ENCODE data around the gene RNF130.

Gene RNF130

DNA sequence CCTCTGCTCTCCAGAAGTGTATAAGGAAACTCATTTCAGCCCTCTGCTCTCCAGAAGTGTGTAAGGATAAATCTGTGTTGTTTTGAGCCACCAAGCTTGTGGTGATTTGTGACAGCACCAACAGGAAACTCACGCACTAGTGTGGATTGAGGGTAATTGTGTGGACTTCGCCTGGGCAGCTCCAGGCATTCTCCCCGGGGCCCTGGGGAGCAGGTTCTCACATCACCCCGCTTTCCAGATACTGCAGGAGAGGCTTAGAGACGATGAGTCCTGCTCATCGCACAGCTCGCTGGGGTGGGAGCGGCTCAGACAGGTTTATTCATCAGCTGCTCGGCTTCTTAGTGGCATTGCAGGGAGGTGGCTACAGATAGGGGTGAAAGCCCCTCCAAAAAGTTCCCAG, 38.4 kb upstream of the RNF130 start:
- TF ChIP-seq, protein P1, sequence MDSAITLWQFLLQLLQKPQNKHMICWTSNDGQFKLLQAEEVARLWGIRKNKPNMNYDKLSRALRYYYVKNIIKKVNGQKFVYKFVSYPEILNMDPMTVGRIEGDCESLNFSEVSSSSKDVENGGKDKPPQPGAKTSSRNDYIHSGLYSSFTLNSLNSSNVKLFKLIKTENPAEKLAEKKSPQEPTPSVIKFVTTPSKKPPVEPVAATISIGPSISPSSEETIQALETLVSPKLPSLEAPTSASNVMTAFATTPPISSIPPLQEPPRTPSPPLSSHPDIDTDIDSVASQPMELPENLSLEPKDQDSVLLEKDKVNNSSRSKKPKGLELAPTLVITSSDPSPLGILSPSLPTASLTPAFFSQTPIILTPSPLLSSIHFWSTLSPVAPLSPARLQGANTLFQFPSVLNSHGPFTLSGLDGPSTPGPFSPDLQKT (IDR thresholded peaks at IDR 0.05; ENCODE audit: borderline replicate concordance, low read depth, low read length), result no peak
- TF ChIP-seq, protein P2, sequence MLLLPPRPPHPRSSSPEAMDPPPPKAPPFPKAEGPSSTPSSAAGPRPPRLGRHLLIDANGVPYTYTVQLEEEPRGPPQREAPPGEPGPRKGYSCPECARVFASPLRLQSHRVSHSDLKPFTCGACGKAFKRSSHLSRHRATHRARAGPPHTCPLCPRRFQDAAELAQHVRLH (tag by site-specific recombination; IDR thresholded peaks at IDR 0.05), result no peak
- POLR2A ChIA-PET, result no interaction called here
- no peaks in the 10 kb centered on the region for H3K36me3 ChIP-seq (ENCODE audit: control insufficient read depth in 2 of 2, insufficient read depth in 1 of 2, low read length in 2 of 2)
- H3K4me1 ChIP-seq (ENCODE audit: control insufficient read depth, insufficient read depth, low read length), result no peaks in the 10 kb centered on the region
- no peaks in the 10 kb centered on the region for H3K9me3 ChIP-seq (ENCODE audit: control insufficient read depth, insufficient read depth, low read depth, low read length)
- H3K4me3 ChIP-seq (ENCODE audit: low read depth, low read length), result no peak overlapping the region
- CTCF ChIA-PET, result interaction anchor here (0.6 to 0.9 kb wide), 2 partner anchors 16 to 184 kb away, joined by 3 to 4 read pairs; no protein-coding TSS in a partner anchor
- H3K27ac ChIP-seq (ENCODE audit: extremely low read depth, low read depth, low read length), result no peak overlapping the region

GRCh38 chr5:180107005-180107404, 35.4 kb upstream of the RNF130 start:
- TF ChIP-seq ZNF596 (tag by site-specific recombination; IDR thresholded peaks at IDR 0.05) (no peak), ZNF837 (tag by site-specific recombination; IDR thresholded peaks at IDR 0.05) (no peak), SETDB1 (IDR thresholded peaks at IDR 0.05; ENCODE audit: insufficient read length, low read length) (peak; percentile 94), ZNF114 (tag by site-specific recombination; IDR thresholded peaks at IDR 0.05) (no peak), ZNF629 (tag by site-specific recombination; IDR thresholded peaks at IDR 0.05) (no peak), ZNF621 (tag by site-specific recombination; IDR thresholded peaks at IDR 0.05) (no peak), ZNF121 (tag by site-specific recombination; IDR thresholded peaks at IDR 0.05) (no peak)
- no peak overlapping the region for H3K4me3 ChIP-seq (ENCODE audit: low read depth, low read length)
- no peaks in the 10 kb centered on the region for H3K9me3 ChIP-seq (ENCODE audit: control insufficient read depth, insufficient read depth, low read depth, low read length)
- no peaks in the 10 kb centered on the region for H3K4me1 ChIP-seq (ENCODE audit: control insufficient read depth, insufficient read depth, low read length)
- CTCF ChIA-PET, result interaction anchor here (1.3 kb wide), 1 partner anchor 15 kb away, joined by 4 read pairs; no protein-coding TSS in a partner anchor
- POLR2A ChIA-PET, result no interaction called here
- no peak overlapping the region for H3K27ac ChIP-seq (ENCODE audit: extremely low read depth, low read depth, low read length)
- no peaks in the 10 kb centered on the region for H3K36me3 ChIP-seq (ENCODE audit: control insufficient read depth in 2 of 2, insufficient read depth in 1 of 2, low read length in 2 of 2)

DNA sequence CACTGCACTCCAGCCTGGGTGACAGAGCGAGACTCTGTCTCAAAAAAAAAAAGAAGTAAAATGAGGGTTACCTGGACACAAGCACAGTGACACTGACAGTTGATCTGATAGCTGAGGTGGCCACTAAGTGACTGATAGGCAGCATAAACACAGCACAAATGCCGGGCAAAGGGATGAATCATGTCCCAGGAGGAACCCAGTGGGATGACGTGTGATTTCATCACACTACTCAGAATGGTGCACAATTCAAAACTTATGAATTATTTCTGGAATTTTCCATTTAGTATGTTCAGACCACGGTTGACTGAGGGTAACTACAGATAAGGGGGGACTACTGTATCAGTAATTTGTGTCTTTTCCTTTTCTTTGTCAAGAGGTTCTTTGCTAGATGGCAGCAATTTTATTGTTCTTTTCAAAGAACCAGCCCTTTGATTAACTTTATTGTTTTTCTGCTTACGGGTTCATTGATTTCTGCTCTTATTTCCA, 34.3 kb upstream of the RNF130 start:
- POLR2A ChIA-PET, result no interaction called here
- H3K4me3 ChIP-seq (ENCODE audit: low read depth, low read length), result no peak overlapping the region
- no peaks in the 10 kb centered on the region for H3K36me3 ChIP-seq (ENCODE audit: control insufficient read depth in 2 of 2, insufficient read depth in 1 of 2, low read length in 2 of 2)
- no peaks in the 10 kb centered on the region for H3K9me3 ChIP-seq (ENCODE audit: control insufficient read depth, insufficient read depth, low read depth, low read length)
- no peak overlapping the region for H3K27ac ChIP-seq (ENCODE audit: extremely low read depth, low read depth, low read length)
- no peaks in the 10 kb centered on the region for H3K4me1 ChIP-seq (ENCODE audit: control insufficient read depth, insufficient read depth, low read length)
- CTCF ChIA-PET, result interaction anchor here (1.3 kb wide), 1 partner anchor 14 kb away, joined by 4 read pairs; no protein-coding TSS in a partner anchor
- TF ChIP-seq GLIS2 (tag by site-specific recombination; IDR thresholded peaks at IDR 0.05), result no peak
- no peak for TF ChIP-seq ZNF555 (tag by site-specific recombination; conservative IDR thresholded peaks at IDR 0.05)
- no peak for TF ChIP-seq SETDB1 (IDR thresholded peaks at IDR 0.05; ENCODE audit: insufficient read length, low read length)
- TF ChIP-seq, protein P3, sequence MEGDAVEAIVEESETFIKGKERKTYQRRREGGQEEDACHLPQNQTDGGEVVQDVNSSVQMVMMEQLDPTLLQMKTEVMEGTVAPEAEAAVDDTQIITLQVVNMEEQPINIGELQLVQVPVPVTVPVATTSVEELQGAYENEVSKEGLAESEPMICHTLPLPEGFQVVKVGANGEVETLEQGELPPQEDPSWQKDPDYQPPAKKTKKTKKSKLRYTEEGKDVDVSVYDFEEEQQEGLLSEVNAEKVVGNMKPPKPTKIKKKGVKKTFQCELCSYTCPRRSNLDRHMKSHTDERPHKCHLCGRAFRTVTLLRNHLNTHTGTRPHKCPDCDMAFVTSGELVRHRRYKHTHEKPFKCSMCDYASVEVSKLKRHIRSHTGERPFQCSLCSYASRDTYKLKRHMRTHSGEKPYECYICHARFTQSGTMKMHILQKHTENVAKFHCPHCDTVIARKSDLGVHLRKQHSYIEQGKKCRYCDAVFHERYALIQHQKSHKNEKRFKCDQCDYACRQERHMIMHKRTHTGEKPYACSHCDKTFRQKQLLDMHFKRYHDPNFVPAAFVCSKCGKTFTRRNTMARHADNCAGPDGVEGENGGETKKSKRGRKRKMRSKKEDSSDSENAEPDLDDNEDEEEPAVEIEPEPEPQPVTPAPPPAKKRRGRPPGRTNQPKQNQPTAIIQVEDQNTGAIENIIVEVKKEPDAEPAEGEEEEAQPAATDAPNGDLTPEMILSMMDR (tag by site-specific recombination; IDR thresholded peaks at IDR 0.05), result no peak
- TF ChIP-seq, protein P4, sequence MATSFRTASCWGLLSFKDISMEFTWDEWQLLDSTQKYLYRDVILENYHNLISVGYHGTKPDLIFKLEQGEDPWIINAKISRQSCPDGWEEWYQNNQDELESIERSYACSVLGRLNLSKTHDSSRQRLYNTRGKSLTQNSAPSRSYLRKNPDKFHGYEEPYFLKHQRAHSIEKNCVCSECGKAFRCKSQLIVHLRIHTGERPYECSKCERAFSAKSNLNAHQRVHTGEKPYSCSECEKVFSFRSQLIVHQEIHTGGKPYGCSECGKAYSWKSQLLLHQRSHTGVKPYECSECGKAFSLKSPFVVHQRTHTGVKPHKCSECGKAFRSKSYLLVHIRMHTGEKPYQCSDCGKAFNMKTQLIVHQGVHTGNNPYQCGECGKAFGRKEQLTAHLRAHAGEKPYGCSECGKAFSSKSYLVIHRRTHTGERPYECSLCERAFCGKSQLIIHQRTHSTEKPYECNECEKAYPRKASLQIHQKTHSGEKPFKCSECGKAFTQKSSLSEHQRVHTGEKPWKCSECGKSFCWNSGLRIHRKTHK (tag by site-specific recombination; IDR thresholded peaks at IDR 0.05), result no peak
- no peak for TF ChIP-seq HOXA7 (CRISPR knock-in tag; IDR thresholded peaks at IDR 0.05; ENCODE audit: borderline replicate concordance)
- TF ChIP-seq ZNF560 (tag by site-specific recombination; IDR thresholded peaks at IDR 0.05; ENCODE audit: borderline replicate concordance), result no peak
- no peak for TF ChIP-seq KLF8 (tag by site-specific recombination; IDR thresholded peaks at IDR 0.05)
- no peak for TF ChIP-seq EGR2 (tag by site-specific recombination; IDR thresholded peaks at IDR 0.05; ENCODE audit: low read depth)
- TF ChIP-seq, protein P5, sequence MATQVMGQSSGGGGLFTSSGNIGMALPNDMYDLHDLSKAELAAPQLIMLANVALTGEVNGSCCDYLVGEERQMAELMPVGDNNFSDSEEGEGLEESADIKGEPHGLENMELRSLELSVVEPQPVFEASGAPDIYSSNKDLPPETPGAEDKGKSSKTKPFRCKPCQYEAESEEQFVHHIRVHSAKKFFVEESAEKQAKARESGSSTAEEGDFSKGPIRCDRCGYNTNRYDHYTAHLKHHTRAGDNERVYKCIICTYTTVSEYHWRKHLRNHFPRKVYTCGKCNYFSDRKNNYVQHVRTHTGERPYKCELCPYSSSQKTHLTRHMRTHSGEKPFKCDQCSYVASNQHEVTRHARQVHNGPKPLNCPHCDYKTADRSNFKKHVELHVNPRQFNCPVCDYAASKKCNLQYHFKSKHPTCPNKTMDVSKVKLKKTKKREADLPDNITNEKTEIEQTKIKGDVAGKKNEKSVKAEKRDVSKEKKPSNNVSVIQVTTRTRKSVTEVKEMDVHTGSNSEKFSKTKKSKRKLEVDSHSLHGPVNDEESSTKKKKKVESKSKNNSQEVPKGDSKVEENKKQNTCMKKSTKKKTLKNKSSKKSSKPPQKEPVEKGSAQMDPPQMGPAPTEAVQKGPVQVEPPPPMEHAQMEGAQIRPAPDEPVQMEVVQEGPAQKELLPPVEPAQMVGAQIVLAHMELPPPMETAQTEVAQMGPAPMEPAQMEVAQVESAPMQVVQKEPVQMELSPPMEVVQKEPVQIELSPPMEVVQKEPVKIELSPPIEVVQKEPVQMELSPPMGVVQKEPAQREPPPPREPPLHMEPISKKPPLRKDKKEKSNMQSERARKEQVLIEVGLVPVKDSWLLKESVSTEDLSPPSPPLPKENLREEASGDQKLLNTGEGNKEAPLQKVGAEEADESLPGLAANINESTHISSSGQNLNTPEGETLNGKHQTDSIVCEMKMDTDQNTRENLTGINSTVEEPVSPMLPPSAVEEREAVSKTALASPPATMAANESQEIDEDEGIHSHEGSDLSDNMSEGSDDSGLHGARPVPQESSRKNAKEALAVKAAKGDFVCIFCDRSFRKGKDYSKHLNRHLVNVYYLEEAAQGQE (tag by site-specific recombination; IDR thresholded peaks at IDR 0.05), result no peak

Measured in HEK293 (cell line).